GM19324 (cell line): ENCODE data around the gene PITRM1.

ENCODE experiments used
- ATAC-seq: cut with Tn5 transposase; IDR thresholded peaks from one replicate; pipeline ENCODE4 v1.9.1; 2021; ENCODE audit warnings: mild to moderate bottlenecking, moderate library complexity; ENCODE audit not compliant: unreplicated experiment, low FRiP score

The PITRM1 gene

DNA sequence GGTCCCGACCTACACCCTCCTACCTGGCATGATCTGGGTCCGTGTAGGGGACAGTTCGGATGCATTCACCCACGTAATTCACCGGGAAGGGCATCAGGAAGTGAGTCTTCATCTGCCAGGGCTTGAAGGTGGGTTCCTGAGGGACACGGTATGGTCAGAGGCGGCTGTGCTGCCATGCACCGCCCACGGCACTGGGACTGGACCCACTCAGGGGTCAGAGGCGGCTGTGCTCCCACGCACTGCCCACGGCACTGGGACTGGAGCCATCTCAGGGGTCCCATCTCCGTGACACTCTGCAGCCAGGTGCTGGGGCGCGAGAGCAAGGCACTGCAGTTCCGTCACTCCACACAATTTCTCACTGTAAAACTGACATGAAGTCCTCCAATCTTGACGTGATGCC, 29.2 kb downstream of the PITRM1 start:
- no peak for ATAC-seq

DNA sequence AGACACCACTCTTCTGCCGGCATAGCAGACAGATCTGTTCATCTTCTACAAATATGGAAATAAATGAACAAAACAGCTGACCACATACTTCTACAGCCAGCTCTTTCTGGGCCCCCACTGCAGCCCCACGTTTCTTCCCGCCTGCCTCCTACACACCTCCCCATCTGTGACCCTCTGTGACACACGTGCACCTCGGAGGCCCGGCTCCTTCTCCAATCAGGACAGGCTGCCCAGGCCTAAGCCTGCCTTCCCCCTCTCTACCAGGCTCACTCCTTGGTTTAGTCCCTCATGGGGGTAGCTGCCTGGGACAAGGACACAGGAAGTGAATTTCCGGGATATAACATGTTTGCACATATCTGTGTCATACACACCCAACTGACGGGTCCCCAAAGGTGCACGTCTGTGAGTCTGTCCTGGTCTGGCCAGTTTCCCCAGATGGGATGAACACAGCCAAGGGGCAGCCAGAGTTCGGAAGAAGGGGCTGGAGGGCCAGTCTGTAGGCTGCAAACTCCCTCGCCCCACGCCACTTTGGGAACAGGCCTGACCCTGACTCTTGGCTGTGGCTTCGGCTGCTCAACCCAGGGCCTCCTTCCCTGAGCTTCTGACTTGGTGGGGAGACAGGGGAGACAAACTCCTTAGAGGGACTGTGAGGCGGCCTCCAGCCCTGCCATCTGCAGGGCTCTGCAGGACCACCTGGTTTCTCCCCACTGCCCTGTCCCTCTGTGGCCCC, 30.3 kb downstream of the PITRM1 start:
- no peak for ATAC-seq

- ATAC-seq = no peak
Measured at GRCh38 chr10:3141351-3142005, 31.1 kb downstream of the PITRM1 start.

DNA sequence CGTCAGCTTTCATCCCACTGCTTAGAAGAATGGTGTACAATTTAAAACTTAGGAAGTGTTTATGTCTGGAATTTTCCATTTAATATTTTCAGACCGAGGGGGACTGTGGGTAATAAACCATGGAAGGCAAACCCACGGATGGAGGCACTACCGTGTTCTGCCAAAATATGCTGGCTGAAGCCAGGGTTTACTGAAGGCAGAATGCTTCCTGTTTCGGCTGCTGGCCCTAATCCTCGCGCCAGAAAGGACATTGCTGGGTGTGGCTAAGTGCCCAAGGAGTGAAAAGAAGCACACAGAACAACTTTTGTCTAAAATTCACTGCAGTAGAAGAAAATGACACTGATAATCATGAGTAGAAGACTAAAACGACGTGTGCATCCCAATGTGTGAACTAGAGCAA, 32.3 kb downstream of the PITRM1 start:
- ATAC-seq = no peak

GRCh38 chr10:3139216-3139910, 33.2 kb downstream of the PITRM1 start:
- ATAC-seq = no peak

DNA sequence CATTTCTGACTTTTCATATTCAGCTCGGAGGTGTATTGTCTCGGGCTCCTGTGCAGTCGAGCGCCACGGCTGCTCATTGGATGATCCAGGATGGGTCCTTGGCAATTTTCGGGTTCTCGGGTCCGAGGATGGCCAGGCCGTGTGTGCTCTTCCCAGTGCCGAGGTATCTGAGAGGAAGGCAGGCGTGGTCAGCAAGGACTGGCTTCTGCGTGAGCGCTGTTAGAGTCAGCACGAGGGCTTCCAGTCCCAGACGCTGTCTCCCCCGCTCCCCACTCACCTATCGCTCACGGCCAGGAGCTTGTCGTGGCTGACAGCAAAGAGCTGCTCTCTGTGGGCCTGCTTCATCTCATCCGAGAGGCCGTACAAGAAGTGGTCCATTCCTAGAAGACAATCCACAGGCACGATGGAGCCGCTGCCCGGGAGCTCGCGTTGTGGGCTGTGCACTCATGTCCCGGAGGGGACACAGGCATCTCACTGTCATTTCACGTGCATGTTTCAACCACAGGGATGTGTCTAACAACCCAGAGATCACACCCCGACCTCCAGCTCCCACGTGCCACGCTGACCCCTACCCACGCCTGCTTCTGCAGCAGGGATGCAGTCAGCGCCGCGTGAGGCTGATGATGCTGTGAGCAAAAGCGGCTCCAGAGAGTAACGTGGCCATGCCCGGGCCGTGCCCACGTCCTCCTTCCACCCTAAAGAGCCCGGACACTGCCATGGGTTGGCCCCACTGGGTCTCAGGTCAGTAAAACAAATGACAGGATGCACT, 34.4 kb downstream of the PITRM1 start:
- no peak for ATAC-seq

GRCh38 chr10:3136763-3137611, 35.6 kb downstream of the PITRM1 start:
- ATAC-seq = no peak

DNA sequence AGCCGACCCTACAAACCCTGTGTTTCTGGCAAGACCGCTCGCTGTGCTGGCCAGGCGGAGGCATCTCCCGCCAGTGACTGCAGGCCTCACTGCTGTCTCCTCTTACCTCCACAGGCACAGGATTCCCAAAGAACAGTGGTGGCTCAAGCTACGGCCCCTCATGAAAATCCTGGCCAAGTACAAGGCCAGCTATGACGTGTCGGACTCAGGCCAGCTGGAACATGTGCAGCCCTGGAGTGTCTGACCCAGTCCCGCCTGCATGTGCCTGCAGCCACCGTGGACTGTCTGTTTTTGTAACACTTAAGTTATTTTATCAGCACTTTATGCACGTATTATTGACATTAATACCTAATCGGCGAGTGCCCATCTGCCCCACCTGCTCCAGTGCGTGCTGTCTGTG, 36.2 kb downstream of the PITRM1 start:
- ATAC-seq = no peak

- no peak for ATAC-seq
Measured at GRCh38 chr10:3135006-3135405, 37.6 kb downstream of the PITRM1 start.

DNA sequence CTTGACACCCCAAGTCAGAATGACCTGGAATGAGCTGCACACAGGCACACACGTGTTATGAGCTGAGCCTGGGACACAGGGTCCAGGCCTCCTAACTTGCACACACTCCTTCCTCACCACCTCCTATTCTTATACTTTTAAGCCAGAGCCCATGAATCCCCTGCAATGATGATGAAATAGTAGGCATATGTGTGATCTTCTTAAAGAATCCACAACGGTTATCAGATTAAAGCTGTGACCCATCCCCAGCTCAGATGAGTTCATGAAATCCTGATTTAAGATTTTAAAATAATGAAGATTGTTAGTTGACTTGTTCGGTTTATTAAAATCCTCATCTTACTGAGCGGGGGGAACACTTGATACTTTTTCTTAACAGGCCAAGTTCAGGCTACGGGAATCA, 38.6 kb downstream of the PITRM1 start:
- no peak for ATAC-seq

GRCh38 chr10:3132036-3133025, 40.3 kb downstream of the PITRM1 start:
- no peak for ATAC-seq

DNA sequence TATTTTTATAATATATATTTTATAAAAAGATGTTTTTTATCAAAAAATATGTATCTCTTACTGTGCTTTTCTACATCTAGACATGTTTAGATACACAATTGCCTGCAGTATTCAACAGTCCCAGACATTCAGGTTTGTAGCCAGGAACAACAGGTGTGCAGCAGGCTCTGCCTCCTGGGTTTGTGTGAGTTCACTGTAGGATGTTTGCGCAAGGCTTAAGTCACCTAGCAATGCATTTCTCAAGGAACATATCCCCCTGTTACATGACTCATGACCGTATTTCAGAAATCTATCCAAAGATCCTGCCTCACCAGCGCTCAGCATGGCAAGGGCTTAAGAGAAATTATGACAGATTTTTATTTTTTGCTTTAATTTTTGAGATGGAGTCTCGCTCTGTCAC, 41.5 kb downstream of the PITRM1 start:
- no peak for ATAC-seq

GRCh38 chr10:3129581-3130340, 42.8 kb downstream of the PITRM1 start:
- no peak for ATAC-seq

- ATAC-seq = no peak
Measured at GRCh38 chr10:3128379-3129130, 44.0 kb downstream of the PITRM1 start.

DNA sequence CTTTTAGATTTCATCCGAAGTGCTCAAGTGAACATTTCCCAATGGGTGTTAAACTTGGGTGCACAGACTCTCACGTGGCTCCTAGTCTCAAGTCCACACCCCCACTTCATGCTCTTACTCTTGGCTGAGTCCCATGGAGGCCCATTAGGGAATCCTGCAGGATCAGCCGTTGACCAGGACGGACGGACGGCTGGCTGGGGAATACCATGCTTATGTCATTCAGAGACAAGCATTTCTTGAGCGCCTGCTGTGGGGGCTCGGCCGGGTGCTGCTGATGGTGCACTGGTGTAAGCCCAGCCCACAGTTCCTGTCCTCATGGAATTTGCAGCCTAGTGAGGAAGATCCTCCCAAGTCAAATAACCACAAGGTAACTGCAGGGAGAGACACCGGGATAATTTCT, 44.7 kb downstream of the PITRM1 start:
- ATAC-seq = no peak

GRCh38 chr10:3126741-3127346, 45.7 kb downstream of the PITRM1 start:
- no peak for ATAC-seq

GRCh38 chr10:3126249-3126648, 46.3 kb downstream of the PITRM1 start:
- no peak for ATAC-seq
